C4-2B (cell line): ENCODE results near the gene TMPRSS11E.
"Not testable (repeated sequence)": the region's sequence is repeated elsewhere in the genome, so short reads cannot be mapped to it uniquely, and the experiment has no call there.

Experiments
- CTCF ChIP-seq: fragments of 450-650 bp; conservative IDR thresholded peaks from 2 replicates; pipeline ENCODE4 v1.5.1; 2017; ENCODE audit warnings: mild to moderate bottlenecking
- ZFX ChIP-seq: fragments of 450-650 bp; IDR thresholded peaks from 2 replicates; pipeline ENCODE4 v1.6.1; 2017

GRCh38 chr4:68505452-68505851 is 58.2 kb downstream of the TMPRSS11E start:
- TF ChIP-seq CTCF, ZFX: not testable (repeated sequence)
